Parathyroid adenoma (tissue), 2 donors: ENCODE data around the gene RPS14.

Experiments
- H2AFZ ChIP-seq: fragments of 300-600 bp; sonication (generic); one replicate; pipeline ENCODE4 v1.7.0; 2017; ENCODE audit warnings: antibody characterized with exemption, mild to moderate bottlenecking
- H3K27ac ChIP-seq: fragments of 300-600 bp; sonication (generic); one replicate; pipeline ENCODE4 v1.7.0; 2017
- H3K27me3 ChIP-seq: fragments of 300-600 bp; sonication (generic); one replicate; pipeline ENCODE4 v1.7.0; 2017; ENCODE audit warnings: low read length; ENCODE audit not compliant: control insufficient read depth, insufficient read depth
- H3K36me3 ChIP-seq: fragments of 300-600 bp; sonication (generic); one replicate; pipeline ENCODE4 v1.7.0; 2017; ENCODE audit warnings: low read length; ENCODE audit not compliant: control insufficient read depth, insufficient read depth
- H3K4me1 ChIP-seq: fragments of 300-600 bp; sonication (generic); one replicate; pipeline ENCODE4 v1.7.0; 2017; ENCODE audit warnings: control low read depth
- H3K4me2 ChIP-seq: fragments of 300-600 bp; sonication (generic); one replicate; pipeline ENCODE4 v1.7.0; 2017; ENCODE audit warnings: low read length
- H3K4me3 ChIP-seq: fragments of 300-600 bp; sonication (generic); one replicate; pipeline ENCODE4 v1.7.0; 2017; ENCODE audit warnings: low read depth, low read length
- H3K79me2 ChIP-seq: fragments of 300-600 bp; sonication (generic); one replicate; pipeline ENCODE4 v1.7.0; 2017; ENCODE audit warnings: control low read depth
- H3K9ac ChIP-seq: fragments of 300-600 bp; sonication (generic); one replicate; pipeline ENCODE4 v1.7.0; 2017; ENCODE audit warnings: mild to moderate bottlenecking
- H3K9me3 ChIP-seq: fragments of 300-600 bp; sonication (generic); one replicate; pipeline ENCODE4 v1.7.0; 2017; ENCODE audit warnings: low read length; ENCODE audit not compliant: control insufficient read depth
- CTCF ChIP-seq: fragments of 300-600 bp; sonication (generic); IDR thresholded peaks from one replicate; pipeline ENCODE4 v1.7.0; 2017; ENCODE audit warnings: antibody characterized with exemption, mild to moderate bottlenecking
- donor health status: primary hyperparathyroidism.

The RPS14 gene

GRCh38 chr5:150449517-150450339, at the start of gene RPS14:
RPS14 (minus strand) TSS chr5:150449739; CDS start chr5:150447733, 2,006 bp downstream.
- peak within 1 kb of the TSS; percentile 90 for H2AFZ ChIP-seq
- H3K4me3 ChIP-seq = peak within 1 kb of the TSS; percentile 97
- H3K9ac ChIP-seq = peak within 1 kb of the TSS; percentile 84
- no peaks in the 10 kb centered on the region for H3K36me3 ChIP-seq
- no peaks in the 10 kb centered on the region for H3K4me1 ChIP-seq
- peak within 1 kb of the TSS; percentile 94 for H3K27ac ChIP-seq
- no peaks in the 10 kb centered on the region for H3K27me3 ChIP-seq
- peak within 1 kb of the TSS; percentile 65 for H3K4me2 ChIP-seq
- TF ChIP-seq CTCF = peak; percentile 98
- no peaks in the 10 kb centered on the region for H3K9me3 ChIP-seq
- peaks cover 7% of the 10 kb centered on the region for H3K79me2 ChIP-seq

GRCh38 chr5:150498971-150499370, 49.4 kb upstream of the RPS14 start:
- Histone ChIP-seq H3K36me3 (no peaks in the 10 kb centered on the region), H3K4me3 (no peak overlapping the region), H3K27me3 (no peaks in the 10 kb centered on the region), H3K4me2 (no peak overlapping the region), H3K9ac (no peak overlapping the region), H2AFZ (no peak overlapping the region), H3K27ac (peak overlapping the region; percentile 63), H3K9me3 (no peaks in the 10 kb centered on the region), H3K4me1 (peaks cover 59% of the 10 kb centered on the region), H3K79me2 (peaks cover 40% of the 10 kb centered on the region)
- TF ChIP-seq CTCF = no peak

GRCh38 chr5:150498501-150498900, 49.0 kb upstream of the RPS14 start:
- H3K4me1 ChIP-seq = peaks cover 55% of the 10 kb centered on the region
- no peak for TF ChIP-seq CTCF
- H2AFZ ChIP-seq = no peak overlapping the region
- H3K9ac ChIP-seq = no peak overlapping the region
- H3K27me3 ChIP-seq = no peaks in the 10 kb centered on the region
- peak overlapping the region; percentile 1 for H3K4me2 ChIP-seq
- H3K9me3 ChIP-seq = no peaks in the 10 kb centered on the region
- H3K79me2 ChIP-seq = peaks cover 40% of the 10 kb centered on the region
- no peak overlapping the region for H3K4me3 ChIP-seq
- no peaks in the 10 kb centered on the region for H3K36me3 ChIP-seq
- H3K27ac ChIP-seq = peak overlapping the region; percentile 63

- no peak for TF ChIP-seq CTCF
- Histone ChIP-seq H3K9ac (no peak overlapping the region), H3K4me3 (no peak overlapping the region), H3K27ac (peak overlapping the region; percentile 63), H3K4me1 (peaks cover 55% of the 10 kb centered on the region), H3K36me3 (no peaks in the 10 kb centered on the region), H3K4me2 (peak overlapping the region; percentile 1), H3K27me3 (no peaks in the 10 kb centered on the region), H3K9me3 (no peaks in the 10 kb centered on the region), H2AFZ (peak overlapping the region; percentile 45), H3K79me2 (peaks cover 38% of the 10 kb centered on the region)
Observed at GRCh38 chr5:150497989-150498317, 48.4 kb upstream of the RPS14 start.
